Astrocyte (in vitro differentiated cells and primary cell): Measurements from ENCODE around the gene SORL1-AS1.

Source experiments
- EZH2 ChIP-seq: IDR thresholded peaks from 2 replicates; pipeline ENCODE4 v1.6.1; 2012; ENCODE audit warnings: mild to moderate bottlenecking, low read length, inconsistent platforms; ENCODE audit not compliant: insufficient read depth
- TF ChIP-seq, protein P1 (sequence below): IDR thresholded peaks from 2 replicates; pipeline ENCODE4 v1.5.1; 2011; ENCODE audit warnings: low read depth, mild to moderate bottlenecking, inconsistent platforms, low read length, moderate library complexity; ENCODE audit not compliant: insufficient read depth

DNA sequence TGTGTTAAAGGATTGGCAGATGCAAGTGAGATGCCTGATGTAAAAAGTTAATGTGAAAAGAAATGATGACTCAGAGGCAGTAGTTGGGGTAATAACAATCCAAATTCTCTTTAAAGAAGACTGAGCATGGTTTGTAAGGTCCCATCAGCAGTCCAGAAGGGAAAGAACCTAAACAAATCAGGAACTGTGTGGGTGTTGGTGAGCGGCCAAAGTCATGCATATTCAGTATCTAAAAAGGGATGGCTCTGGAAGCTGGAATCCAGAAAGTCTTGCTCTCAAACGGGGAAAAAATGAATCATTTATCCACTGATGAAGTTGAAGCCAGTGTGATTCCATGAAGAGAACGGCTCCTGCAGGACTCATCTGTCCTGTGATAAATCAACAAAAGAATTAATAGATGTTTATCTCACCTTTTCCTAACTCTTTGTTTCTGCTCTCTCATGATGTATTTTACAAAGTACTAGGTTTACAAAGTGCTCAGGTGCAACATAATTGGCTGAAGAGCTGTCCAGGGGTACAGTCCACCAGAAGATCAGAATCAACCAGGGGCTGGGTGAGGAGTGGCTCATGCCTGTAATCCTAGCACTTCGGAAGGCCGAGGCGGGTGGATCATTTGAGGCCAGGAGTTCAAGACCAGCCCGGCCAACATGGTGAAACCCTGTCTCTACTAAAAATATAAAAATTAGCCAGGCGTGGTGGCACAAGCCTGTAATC lies 20.5 kb upstream of the SORL1-AS1 start:
- TF ChIP-seq, protein P1, sequence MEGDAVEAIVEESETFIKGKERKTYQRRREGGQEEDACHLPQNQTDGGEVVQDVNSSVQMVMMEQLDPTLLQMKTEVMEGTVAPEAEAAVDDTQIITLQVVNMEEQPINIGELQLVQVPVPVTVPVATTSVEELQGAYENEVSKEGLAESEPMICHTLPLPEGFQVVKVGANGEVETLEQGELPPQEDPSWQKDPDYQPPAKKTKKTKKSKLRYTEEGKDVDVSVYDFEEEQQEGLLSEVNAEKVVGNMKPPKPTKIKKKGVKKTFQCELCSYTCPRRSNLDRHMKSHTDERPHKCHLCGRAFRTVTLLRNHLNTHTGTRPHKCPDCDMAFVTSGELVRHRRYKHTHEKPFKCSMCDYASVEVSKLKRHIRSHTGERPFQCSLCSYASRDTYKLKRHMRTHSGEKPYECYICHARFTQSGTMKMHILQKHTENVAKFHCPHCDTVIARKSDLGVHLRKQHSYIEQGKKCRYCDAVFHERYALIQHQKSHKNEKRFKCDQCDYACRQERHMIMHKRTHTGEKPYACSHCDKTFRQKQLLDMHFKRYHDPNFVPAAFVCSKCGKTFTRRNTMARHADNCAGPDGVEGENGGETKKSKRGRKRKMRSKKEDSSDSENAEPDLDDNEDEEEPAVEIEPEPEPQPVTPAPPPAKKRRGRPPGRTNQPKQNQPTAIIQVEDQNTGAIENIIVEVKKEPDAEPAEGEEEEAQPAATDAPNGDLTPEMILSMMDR = no peak
- no peak for TF ChIP-seq EZH2
